Adipose tissue (tissue), 3 donors: ENCODE measurements around the gene SATL1. TPM values are rescaled to one million over a fixed set of nuclear protein-coding genes. Genes with fewer than 3 reads are reported as not detected.
"Not testable (repeated sequence)": the region's sequence is repeated elsewhere in the genome, so short reads cannot be mapped to it uniquely, and the experiment has no call there.

ENCODE experiments used
- H3K27ac ChIP-seq: one replicate; pipeline ENCODE4 v1.5.1; 2013; ENCODE audit warnings: low read depth, low read length
- WGBS, 3 donors: extraction: QIAGEN DNeasy Blood & Tissue Kit; methylation state at CpG; one replicate each; pipeline ENCODE4 v1.1.7; 2013; 5-methylcytosine and 5-hydroxymethylcytosine counted together
- polyA plus RNA-seq, 3 donors: library from polyadenylated mRNA; stranded (reverse); fragments of 200-250 nt; gene quantifications; one replicate each; pipeline ENCODE4 v1.2.3, GENCODE V29; 2013
- donor health status: healthy with polysubstance abuse.
- donor health status: Bipolar disorder and iron deficiency.
- donor health status: healthy.

The SATL1 gene
- polyA plus RNA-seq, 3 donors, result not detected

GRCh38 chrX:85114171-85114570 is 129.4 kb downstream of the SATL1 start:
- WGBS, 3 donors, result 69 to 90% (median 88%) methylated on average over 3 of the region's 3 CpGs
- H3K27ac ChIP-seq, result no peak overlapping the region

- no peak overlapping the region for H3K27ac ChIP-seq
- 65 to 70% (median 69%) methylated on average over 2 of the region's 2 CpGs for WGBS, 3 donors
Measured at GRCh38 chrX:85113746-85114145, 129.8 kb downstream of the SATL1 start.

GRCh38 chrX:85112293-85112692 is 131.3 kb downstream of the SATL1 start:
- WGBS, 3 donors, result 49 to 57% (median 54%) methylated on average over 9 of the region's 9 CpGs
- H3K27ac ChIP-seq, result no peak overlapping the region

- 25 to 42% (median 37%) methylated on average over 2 of the region's 2 CpGs for WGBS, 3 donors
- H3K27ac ChIP-seq, result no peak overlapping the region
Measured at GRCh38 chrX:85111347-85111746, 132.2 kb downstream of the SATL1 start.

- WGBS, 3 donors, result 51 to 73% (median 61%) methylated on average over 8 of the region's 8 CpGs
- H3K27ac ChIP-seq, result no peak overlapping the region
Measured at GRCh38 chrX:85109235-85109634, 134.3 kb downstream of the SATL1 start.

- no peak overlapping the region for H3K27ac ChIP-seq
- 91 to 100% (median 99%) methylated on average over 2 of the region's 2 CpGs for WGBS, 3 donors
Measured at GRCh38 chrX:85108165-85108564, 135.4 kb downstream of the SATL1 start.

- no peak overlapping the region for H3K27ac ChIP-seq
- 81 to 88% (median 83%) methylated on average over 4 of the region's 4 CpGs for WGBS, 3 donors
Measured at GRCh38 chrX:85107407-85107806, 136.2 kb downstream of the SATL1 start.

- 82 to 99% (median 93%) methylated on average over 5 of the region's 5 CpGs for WGBS, 3 donors
- no peak overlapping the region for H3K27ac ChIP-seq
Measured at GRCh38 chrX:85089321-85089840, 154.2 kb downstream of the SATL1 start.

- WGBS, 3 donors, result 36 to 81% (median 78%) methylated on average over 2 of the region's 2 CpGs
- no peak overlapping the region for H3K27ac ChIP-seq
Measured at GRCh38 chrX:85084770-85085393, 158.7 kb downstream of the SATL1 start.

GRCh38 chrX:85077247-85077646 is 166.3 kb downstream of the SATL1 start:
- H3K27ac ChIP-seq, result not testable (repeated sequence)
- 88 to 95% (median 94%) methylated on average over 1 of the region's 1 CpG for WGBS, 3 donors

- no peak overlapping the region for H3K27ac ChIP-seq
- WGBS, 3 donors, result 54 to 70% (median 70%) methylated on average over 4 of the region's 4 CpGs
Measured at GRCh38 chrX:85065512-85066198, 177.9 kb downstream of the SATL1 start.

GRCh38 chrX:85052636-85053343 is 190.8 kb downstream of the SATL1 start:
- WGBS, 3 donors, result 33 to 57% (median 52%) methylated on average over 2 of the region's 2 CpGs
- H3K27ac ChIP-seq, result no peak overlapping the region

- whole genome bisulfite sequencing, 3 donors, result 42 to 60% (median 56%) methylated on average over 3 of the region's 3 CpGs
- no peak overlapping the region for H3K27ac ChIP-seq
Measured at GRCh38 chrX:85052205-85052604, 191.4 kb downstream of the SATL1 start.

GRCh38 chrX:85051627-85052026 is 192.0 kb downstream of the SATL1 start:
- no peak overlapping the region for H3K27ac ChIP-seq
- WGBS, 3 donors, result 48 to 97% (median 80%) methylated on average over 1 of the region's 1 CpG

Other genes starting within 250 kb of the SATL1 start
- gene APOOL, start 239.9 kb downstream of the SATL1 start, polyA plus RNA-seq, result 1 to 10 TPM; 3.9 to 6.6 (median 5.7) TPM
- gene ZNF711, start 212 bp upstream of the SATL1 start, polyA plus RNA-seq, result 1 to 10 TPM in 2 of 3 donors, under 1 TPM in 1; 0.68 to 2.1 (median 1.1) TPM
- gene POF1B, start 135.9 kb upstream of the SATL1 start, polyA plus RNA-seq, result 1 to 10 TPM in 1 of 3 donors, under 1 TPM in 2; 0.22 to 2.8 (median 0.49) TPM